B cell (primary cell): ENCODE results near the gene MBTD1. TPM values are rescaled to one million over a fixed set of nuclear protein-coding genes. Genes with fewer than 3 reads are reported as not detected.
"Not testable (repeated sequence)": the region's sequence is repeated elsewhere in the genome, so short reads cannot be mapped to it uniquely, and the experiment has no call there.

Experiments
- ATAC-seq: fragments of 200-7000 bp; cut with Tn5 transposase; one replicate; pipeline ENCODE4 v1.10.0; 2021; ENCODE audit warnings: low read depth, mild to moderate bottlenecking, moderate number of reproducible peaks, moderate library complexity
- CTCF ChIA-PET: fragments of 350-600 bp; sonication (Branson Sonifier 250); formaldehyde crosslinking; loops from one replicate; lab custom pipeline; 2021; ENCODE audit warnings: antibody characterized with exemption, inconsistent platforms; lab: Charles Lee
- POLR2A ChIA-PET: fragments of 350-600 bp; sonication (Branson Sonifier 250); formaldehyde crosslinking; loops from one replicate; lab custom pipeline; 2021; ENCODE audit warnings: antibody characterized with exemption; lab: Charles Lee
- DNase-seq: peaks from one replicate; pipeline ENCODE4 v3.0.0; 2013
- H2AFZ ChIP-seq: 2 replicates; pipeline ENCODE4 v1.6.1; 2012; ENCODE audit warnings: mild to moderate bottlenecking, low read depth, low read length; ENCODE audit not compliant: insufficient read depth, poor library complexity, severe bottlenecking
- H3K27ac ChIP-seq, 2 donors: 1 replicate in 1 of 2; 2 replicates in 1 of 2; pipeline ENCODE4 v1.5.1; 2012 to 2013; ENCODE audit warnings: low read length in 2 of 2, mild to moderate bottlenecking in 2 of 2, moderate library complexity in 1 of 2
- H3K27me3 ChIP-seq, 4 experiments: fragments of 200-600 bp in 1 of 4; sonication (generic) in 1 of 4; replicated peaks in 1 of 4; 1 replicate in 2 of 4; 2 replicates in 2 of 4; pipeline versions ENCODE4 v1.6.1 to v1.7.0; 2013 to 2016; ENCODE audit warnings: low read length in 3 of 4, mild to moderate bottlenecking in 2 of 4, mixed read lengths in 1 of 4, moderate library complexity in 1 of 4; ENCODE audit not compliant: insufficient read depth in 4 of 4, control insufficient read depth in 3 of 4; ENCODE audit errors: control extremely low read depth in 1 of 4
- H3K36me3 ChIP-seq, 2 experiments: replicated peaks in 1 of 2; 1 replicate in 1 of 2; 2 replicates in 1 of 2; pipeline versions ENCODE4 v1.6.1 to v1.7.1; 2013; ENCODE audit warnings: low read length in 1 of 2; ENCODE audit not compliant: insufficient read depth in 2 of 2, control insufficient read depth in 1 of 2; ENCODE audit errors: control extremely low read depth in 1 of 2, extremely low read depth in 1 of 2
- H3K4me1 ChIP-seq, 2 donors: fragments of 200-600 bp in 1 of 2; sonication (generic) in 1 of 2; 1 replicate in 1 of 2; 2 replicates in 1 of 2; pipeline versions ENCODE4 v1.5.1 to v1.6.1; 2013 to 2017; ENCODE audit warnings: low read length in 2 of 2; ENCODE audit not compliant: control insufficient read depth in 2 of 2, insufficient read depth in 2 of 2
- H3K4me2 ChIP-seq: replicated peaks from 2 replicates; pipeline ENCODE3; 2012; ENCODE audit warnings: mild to moderate bottlenecking, low read depth, low read length; ENCODE audit not compliant: poor library complexity, severe bottlenecking
- H3K4me3 ChIP-seq, 5 experiments: fragments of 200-600 bp in 1 of 5; sonication (generic) in 1 of 5; 1 replicate in 3 of 5; 2 replicates in 2 of 5; pipeline versions ENCODE4 v1.5.1 to v1.7.0; 2011 to 2016; ENCODE audit warnings: low read length in 4 of 5, mild to moderate bottlenecking in 4 of 5, low read depth in 2 of 5, control low read depth in 1 of 5, moderate library complexity in 1 of 5; ENCODE audit not compliant: insufficient read depth in 1 of 5; ENCODE audit errors: control extremely low read depth in 1 of 5, extremely low read depth in 1 of 5
- H3K79me2 ChIP-seq: fragments of 200-600 bp; sonication (generic); one replicate; pipeline ENCODE4 v1.6.0; 2016; ENCODE audit warnings: low read length; ENCODE audit not compliant: control insufficient read depth, insufficient read depth
- H3K9ac ChIP-seq: fragments of 200-600 bp; sonication (generic); 2 replicates; pipeline ENCODE4 v1.6.1; 2017; ENCODE audit warnings: mild to moderate bottlenecking, low read length, moderate library complexity
- H3K9me3 ChIP-seq, 3 donors: one replicate each; pipeline versions ENCODE4 v1.6.1 to v1.7.1; 2013; ENCODE audit warnings: low read length in 2 of 3; ENCODE audit not compliant: control insufficient read depth in 2 of 3, insufficient read depth in 1 of 3; ENCODE audit errors: control extremely low read depth in 1 of 3
- H4K20me1 ChIP-seq: 2 replicates; pipeline ENCODE4 v1.6.0; 2012; ENCODE audit warnings: mild to moderate bottlenecking, low read length; ENCODE audit not compliant: insufficient read depth, control insufficient read depth, poor library complexity, severe bottlenecking
- H3K27ac Mint-ChIP-seq: one replicate; pipeline ENCODE4 v1.8.0; 2021; ENCODE audit warnings: mixed read lengths
- H3K27me3 Mint-ChIP-seq: one replicate; pipeline ENCODE4 v1.8.0; 2021; ENCODE audit warnings: mixed read lengths
- H3K4me1 Mint-ChIP-seq: one replicate; pipeline ENCODE4 v1.8.0; 2021; ENCODE audit warnings: mixed read lengths
- H3K4me3 Mint-ChIP-seq: one replicate; pipeline ENCODE4 v1.8.0; 2021; ENCODE audit warnings: mixed read lengths
- H3K9me3 Mint-ChIP-seq: one replicate; pipeline ENCODE4 v1.8.0; 2022; ENCODE audit warnings: mixed read lengths; ENCODE audit not compliant: insufficient read depth
- CTCF ChIP-seq: fragments of 200-600 bp; IDR thresholded peaks from one replicate; pipeline ENCODE4 v1.8.0; 2022; ENCODE audit warnings: antibody characterized with exemption, mild to moderate bottlenecking
- EZH2 ChIP-seq: IDR thresholded peaks from 2 replicates; pipeline ENCODE4 v1.6.1; 2012; ENCODE audit warnings: borderline replicate concordance, low read depth, mild to moderate bottlenecking, moderate library complexity, low read length; ENCODE audit not compliant: insufficient read depth, poor library complexity, severe bottlenecking
- WGBS: methylation state at CpG from one replicate; pipeline ENCODE4 v1.1.5; 2013; ENCODE audit warnings: missing lambda C conversion rate; ENCODE audit not compliant: insufficient coverage; 5-methylcytosine and 5-hydroxymethylcytosine counted together
- intact Hi-C: fragments of 100-400 bp; cut with micrococcal nuclease; formaldehyde crosslinking; loops from one replicate; pipeline ENCODE4 v1.10.0; 2022
- polyA plus RNA-seq: library from polyadenylated mRNA; depleted of rRNA; stranded (reverse); fragments of >200 nt; gene quantifications from 2 replicates; pipeline ENCODE4 v1.2.3, GENCODE V29; 2012
- total RNA-seq, 2 donors: library from RNA; stranded (reverse); fragments of 120-200 nt in 1 of 2; gene quantifications; 1 replicate in 1 of 2; 2 replicates in 1 of 2; pipeline versions ENCODE4 v1.2.3 to v1.2.4, GENCODE V29; 2013 to 2022

MBTD1 gene
- total and polyA plus RNA-seq, 2 donors (not counting 1 experiment from before 2014, with no cell fraction given): 9.6 to 39.7 TPM

- Histone ChIP-seq H3K9ac (no peak overlapping the region), H3K79me2 (peaks cover 66% of the 10 kb centered on the region), H3K4me2 (no peak overlapping the region), H3K4me1 (peaks cover 24 to 33% of the 10 kb centered on the region in 2 donors), H3K36me3 (peaks cover 2 to 13% of the 10 kb centered on the region in 2 experiments), H2AFZ (no peak overlapping the region), H3K4me3 (no peak overlapping the region), H3K27ac (no peak overlapping the region), H3K9me3 (no peaks in the 10 kb centered on the region), H4K20me1 (peaks cover 35% of the 10 kb centered on the region), H3K27me3 (no peaks in the 10 kb centered on the region)
- ATAC-seq (no peak), DNase-seq (no peak)
- H3K4me3 Mint-ChIP-seq: no peak overlapping the region
- no peaks in the 10 kb centered on the region for H3K9me3 Mint-ChIP-seq
- ChIA-PET POLR2A (interaction anchor here (0.6 kb wide), 1 partner anchor 32 kb away, joined by 5 read pairs; the partner anchor contains the start of gene MBTD1), CTCF (no interaction called here)
- intact Hi-C loops: no loop called here
- H3K4me1 Mint-ChIP-seq: peaks cover 49% of the 10 kb centered on the region
- no peaks in the 10 kb centered on the region for H3K27me3 Mint-ChIP-seq
- TF ChIP-seq EZH2: no peak
- no peak for TF ChIP-seq CTCF
- WGBS: no CpG with 5 or more reads among the region's 4 CpGs
- H3K27ac Mint-ChIP-seq: no peak overlapping the region
Observed at GRCh38 chr17:51228161-51228560, 31.7 kb downstream of the MBTD1 start.

GRCh38 chr17:51225523-51225922 lies 34.3 kb downstream of the MBTD1 start:
- H3K27ac Mint-ChIP-seq, DNase-seq, intact Hi-C loops, H3K9me3 Mint-ChIP-seq, H3K9me3 ChIP-seq, CTCF ChIA-PET, H2AFZ ChIP-seq, H3K4me3 ChIP-seq, ATAC-seq, H3K9ac ChIP-seq, H3K27me3 ChIP-seq, POLR2A ChIA-PET, H3K4me2 ChIP-seq, H3K27ac ChIP-seq, H3K27me3 Mint-ChIP-seq, H3K4me3 Mint-ChIP-seq: not testable (repeated sequence)
- WGBS: 97% methylated on average over 5 of the region's 7 CpGs
- Histone ChIP-seq H3K36me3 (peaks cover 0 to 27% of the 10 kb centered on the region in 2 experiments), H3K79me2 (peaks cover 53% of the 10 kb centered on the region), H4K20me1 (peaks cover 11% of the 10 kb centered on the region), H3K4me1 (peaks cover 20 to 27% of the 10 kb centered on the region in 2 donors)
- H3K4me1 Mint-ChIP-seq: peaks cover 38% of the 10 kb centered on the region
